ENCODE results near the gene HAPSTR1. TPM values are rescaled to one million over a fixed set of nuclear protein-coding genes. Genes with fewer than 3 reads are reported as not detected.
A peak's percentile ranks its signal among the peaks of the same experiment; 100 is the strongest.

HAPSTR1 gene
- total RNA-seq, 1 experiment from 2014 or later = 82.8 TPM

DNA sequence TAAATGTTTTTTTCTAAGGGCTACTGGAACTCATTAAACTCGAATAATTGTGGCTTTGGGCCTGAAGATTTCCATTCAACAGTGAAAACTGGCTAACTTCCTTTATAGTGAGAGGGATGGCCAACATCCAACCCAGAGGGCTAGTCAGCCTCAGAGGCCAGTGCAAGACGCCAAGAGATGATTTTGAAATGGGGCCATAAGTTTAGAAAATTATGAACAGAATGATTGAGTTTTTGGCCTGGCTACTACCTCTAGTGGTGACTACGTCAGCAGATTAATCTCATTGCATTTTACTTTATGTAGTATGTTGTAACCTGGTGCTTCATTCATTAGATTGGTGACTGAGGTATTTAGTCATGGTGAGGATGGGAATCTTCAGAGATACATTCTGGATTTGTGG is 28.4 kb downstream of the HAPSTR1 start:
- ChIA-PET POLR2A (ENCODE audit: unreplicated experiment) (interaction anchor here (0.6 kb wide), 1 partner anchor 18 kb away, joined by 4 read pairs; no protein-coding TSS in a partner anchor), CTCF (no interaction called here)
- Histone ChIP-seq H3K36me3 (ENCODE audit: low read depth) (peaks cover 41% of the 10 kb centered on the region), H3K27ac (peak overlapping the region; percentile 11; the same call in 1 of the 2 replicates), H2AFZ (no peak overlapping the region), H3K4me3 (no peak overlapping the region), H3K9me2 (ENCODE audit: insufficient read depth) (no peaks in the 10 kb centered on the region), H3K79me2 (ENCODE audit: low read depth) (peaks cover 93% of the 10 kb centered on the region), H3K9me3 (ENCODE audit: insufficient read depth, low read depth) (no peaks in the 10 kb centered on the region), H3K27me3 (ENCODE audit: insufficient read depth, low read depth) (no peaks in the 10 kb centered on the region), H4K20me1 (ENCODE audit: insufficient read depth) (peaks cover 2% of the 10 kb centered on the region), H3K4me2 (no peak overlapping the region), H3F3A (ENCODE audit: insufficient read depth, low read depth) (peaks cover 80% of the 10 kb centered on the region), H3K4me1 (replicated peaks; ENCODE audit: insufficient read depth) (peaks cover 54% of the 10 kb centered on the region)
- BruUV-seq (replicated peaks) = no TSS peak
- DNase-seq = no peak
- intact Hi-C loops (cut with micrococcal nuclease; ENCODE audit: unreplicated experiment) = no loop called here
- TF ChIP-seq EZH2 (IDR thresholded peaks at IDR 0.05; ENCODE audit: low read depth) = no peak
- TF ChIP-seq, protein P1, sequence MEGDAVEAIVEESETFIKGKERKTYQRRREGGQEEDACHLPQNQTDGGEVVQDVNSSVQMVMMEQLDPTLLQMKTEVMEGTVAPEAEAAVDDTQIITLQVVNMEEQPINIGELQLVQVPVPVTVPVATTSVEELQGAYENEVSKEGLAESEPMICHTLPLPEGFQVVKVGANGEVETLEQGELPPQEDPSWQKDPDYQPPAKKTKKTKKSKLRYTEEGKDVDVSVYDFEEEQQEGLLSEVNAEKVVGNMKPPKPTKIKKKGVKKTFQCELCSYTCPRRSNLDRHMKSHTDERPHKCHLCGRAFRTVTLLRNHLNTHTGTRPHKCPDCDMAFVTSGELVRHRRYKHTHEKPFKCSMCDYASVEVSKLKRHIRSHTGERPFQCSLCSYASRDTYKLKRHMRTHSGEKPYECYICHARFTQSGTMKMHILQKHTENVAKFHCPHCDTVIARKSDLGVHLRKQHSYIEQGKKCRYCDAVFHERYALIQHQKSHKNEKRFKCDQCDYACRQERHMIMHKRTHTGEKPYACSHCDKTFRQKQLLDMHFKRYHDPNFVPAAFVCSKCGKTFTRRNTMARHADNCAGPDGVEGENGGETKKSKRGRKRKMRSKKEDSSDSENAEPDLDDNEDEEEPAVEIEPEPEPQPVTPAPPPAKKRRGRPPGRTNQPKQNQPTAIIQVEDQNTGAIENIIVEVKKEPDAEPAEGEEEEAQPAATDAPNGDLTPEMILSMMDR (conservative IDR thresholded peaks at IDR 0.05) = no peak

DNA sequence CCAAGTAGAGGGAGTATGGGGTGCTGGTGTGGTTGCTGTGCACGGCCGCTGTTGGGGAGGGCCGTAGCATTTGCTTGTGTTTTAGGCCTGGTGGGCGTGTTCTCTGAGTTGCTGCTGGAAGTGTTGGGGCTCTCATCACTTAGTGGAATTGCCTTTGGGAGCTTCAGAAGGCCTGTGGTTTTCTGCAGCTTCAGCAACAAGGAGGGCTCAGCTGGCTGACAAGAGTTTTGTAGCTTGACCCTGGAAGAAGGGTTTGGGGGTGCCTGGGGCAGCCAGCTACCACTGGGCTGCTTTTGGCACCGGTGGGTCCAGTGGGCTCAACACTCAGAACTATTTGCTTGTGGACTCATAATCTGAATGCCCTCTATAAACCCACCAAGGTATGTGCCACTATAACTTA is 30.9 kb downstream of the HAPSTR1 start:
- no TSS peak for BruUV-seq (replicated peaks)
- H3K9me2 ChIP-seq (ENCODE audit: insufficient read depth) = no peaks in the 10 kb centered on the region
- peak overlapping the region; percentile 64 for H3K4me2 ChIP-seq
- no peak overlapping the region for H2AFZ ChIP-seq
- H4K20me1 ChIP-seq (ENCODE audit: insufficient read depth) = no peaks in the 10 kb centered on the region; the same call in 1 of the 2 replicates
- peaks cover 58% of the 10 kb centered on the region for H3K4me1 ChIP-seq (replicated peaks; ENCODE audit: insufficient read depth)
- ChIA-PET CTCF (interaction anchor here (0.8 kb wide), 1 partner anchor 13 kb away, joined by 3 read pairs; no protein-coding TSS in a partner anchor), POLR2A (ENCODE audit: unreplicated experiment) (interaction anchor here (0.5 to 1.0 kb wide), 2 partner anchors 31 to 80 kb away, joined by 3 to 9 read pairs; partner anchors contain the start of gene HAPSTR1)
- H3K79me2 ChIP-seq (ENCODE audit: low read depth) = peaks cover 94% of the 10 kb centered on the region
- H3K27ac ChIP-seq = peak overlapping the region; percentile 87
- peaks cover 30% of the 10 kb centered on the region for H3K36me3 ChIP-seq (ENCODE audit: low read depth)
- intact Hi-C loops (cut with micrococcal nuclease; ENCODE audit: unreplicated experiment) = no loop called here
- H3K4me3 ChIP-seq = no peak overlapping the region
- TF ChIP-seq, protein P1 (conservative IDR thresholded peaks at IDR 0.05) = no peak
- no peak for TF ChIP-seq EZH2 (IDR thresholded peaks at IDR 0.05; ENCODE audit: low read depth)
- no peaks in the 10 kb centered on the region for H3K27me3 ChIP-seq (ENCODE audit: insufficient read depth, low read depth)
- peaks cover 80% of the 10 kb centered on the region for H3F3A ChIP-seq (ENCODE audit: insufficient read depth, low read depth)
- DNase-seq = no peak
- H3K9me3 ChIP-seq (ENCODE audit: insufficient read depth, low read depth) = no peaks in the 10 kb centered on the region

DNA sequence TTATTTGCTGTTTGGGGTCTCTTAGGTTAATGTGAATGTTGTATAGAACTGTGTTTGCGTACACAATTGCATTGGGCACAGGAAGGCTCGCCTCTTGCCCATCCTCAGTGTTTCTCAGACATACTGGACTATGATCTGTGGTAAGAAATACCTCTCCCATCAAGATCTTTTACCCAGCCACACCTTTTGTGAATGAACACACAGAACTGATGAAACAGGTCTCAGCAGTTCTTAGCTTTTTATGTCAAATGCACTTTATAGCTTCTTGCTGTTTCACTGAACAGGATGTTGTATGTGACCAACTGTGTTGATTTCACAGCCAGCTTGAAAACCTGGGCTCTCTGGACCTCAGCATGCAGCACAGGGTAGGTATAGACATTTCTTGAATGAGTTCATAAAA is 31.5 kb downstream of the HAPSTR1 start:
- peaks cover 64% of the 10 kb centered on the region for H3K4me1 ChIP-seq (replicated peaks; ENCODE audit: insufficient read depth)
- H3K4me3 ChIP-seq = no peak overlapping the region
- peak overlapping the region; percentile 64 for H3K4me2 ChIP-seq
- H3K79me2 ChIP-seq (ENCODE audit: low read depth) = peaks cover 90% of the 10 kb centered on the region
- no peaks in the 10 kb centered on the region for H3K9me3 ChIP-seq (ENCODE audit: insufficient read depth, low read depth)
- POLR2A ChIA-PET (ENCODE audit: unreplicated experiment) = interaction anchor here (0.5 to 1.0 kb wide), 2 partner anchors 32 to 81 kb away, joined by 3 to 9 read pairs; partner anchors contain the start of gene HAPSTR1
- no peaks in the 10 kb centered on the region for H3K9me2 ChIP-seq (ENCODE audit: insufficient read depth)
- intact Hi-C loops (cut with micrococcal nuclease; ENCODE audit: unreplicated experiment) = no loop called here
- H3K27ac ChIP-seq = peak overlapping the region; percentile 87
- H2AFZ ChIP-seq = no peak overlapping the region
- H4K20me1 ChIP-seq (ENCODE audit: insufficient read depth) = no peaks in the 10 kb centered on the region; the same call in 1 of the 2 replicates
- CTCF ChIA-PET = no interaction called here
- BruUV-seq (replicated peaks) = no TSS peak
- H3K36me3 ChIP-seq (ENCODE audit: low read depth) = peaks cover 27% of the 10 kb centered on the region; the same call in 1 of the 2 replicates
- TF ChIP-seq, protein P1 (conservative IDR thresholded peaks at IDR 0.05) = no peak
- TF ChIP-seq EZH2 (IDR thresholded peaks at IDR 0.05; ENCODE audit: low read depth) = no peak
- DNase-seq = peak in 1 of 2 experiments; percentile 54
- peaks cover 78% of the 10 kb centered on the region for H3F3A ChIP-seq (ENCODE audit: insufficient read depth, low read depth)
- no peaks in the 10 kb centered on the region for H3K27me3 ChIP-seq (ENCODE audit: insufficient read depth, low read depth)

Data from PC-9 (cell line).